LNCAP (cell line): ENCODE data around the gene TSPYL4.

Experiments
- CTCF ChIP-seq: fragments of 450-650 bp; IDR thresholded peaks from 2 replicates; pipeline ENCODE4 v1.5.1; 2017; ENCODE audit warnings: mild to moderate bottlenecking

TSPYL4 gene

GRCh38 chr6:116208056-116208785, 45.7 kb downstream of the TSPYL4 start:
- no peak for TF ChIP-seq CTCF

GRCh38 chr6:116206231-116206903, 47.5 kb downstream of the TSPYL4 start:
- no peak for TF ChIP-seq CTCF

GRCh38 chr6:116205281-116205680, 48.6 kb downstream of the TSPYL4 start:
- no peak for TF ChIP-seq CTCF

GRCh38 chr6:116201538-116201937, 52.3 kb downstream of the TSPYL4 start:
- no peak for TF ChIP-seq CTCF

- no peak for TF ChIP-seq CTCF
Observed at GRCh38 chr6:116200619-116201249, 53.1 kb downstream of the TSPYL4 start.
